Kidney tubule cell (primary cell): Measurements from ENCODE around the gene PARP16.

Source experiments
- DNase-seq: peaks from one replicate; pipeline ENCODE4 v3.0.0-alpha.2; 2018; ENCODE audit warnings: low spot score

The PARP16 gene

GRCh38 chr15:65286704-65287519 lies at the start of gene PARP16:
PARP16 (minus strand) TSS chr15:65286883; CDS start chr15:65286426, 457 bp downstream.
- DNase-seq, result peak; percentile 93

- no peak for DNase-seq
Measured at GRCh38 chr15:65335278-65336055, 48.8 kb upstream of the PARP16 start.

- DNase-seq, result no peak
Measured at GRCh38 chr15:65334586-65335231, 48.0 kb upstream of the PARP16 start.

GRCh38 chr15:65333856-65334255 lies 47.2 kb upstream of the PARP16 start:
- DNase-seq, result no peak

GRCh38 chr15:65333148-65333820 lies 46.6 kb upstream of the PARP16 start:
- DNase-seq, result no peak

- DNase-seq, result no peak
Measured at GRCh38 chr15:65332391-65333147, 45.9 kb upstream of the PARP16 start.

- no peak for DNase-seq
Measured at GRCh38 chr15:65331811-65332210, 45.1 kb upstream of the PARP16 start.

- DNase-seq, result no peak
Measured at GRCh38 chr15:65330934-65331645, 44.4 kb upstream of the PARP16 start.

GRCh38 chr15:65329984-65330735 lies 43.5 kb upstream of the PARP16 start:
- DNase-seq, result no peak

GRCh38 chr15:65329288-65329983 lies 42.8 kb upstream of the PARP16 start:
- no peak for DNase-seq

- no peak for DNase-seq
Measured at GRCh38 chr15:65328506-65329287, 42.0 kb upstream of the PARP16 start.

- DNase-seq, result no peak
Measured at GRCh38 chr15:65327651-65328393, 41.1 kb upstream of the PARP16 start.

GRCh38 chr15:65326818-65327217 lies 40.1 kb upstream of the PARP16 start:
- DNase-seq, result no peak

GRCh38 chr15:65326117-65326526 lies 39.4 kb upstream of the PARP16 start:
- DNase-seq, result peak; percentile 44

GRCh38 chr15:65323071-65323511 lies 36.4 kb upstream of the PARP16 start:
- peak; percentile 11 for DNase-seq

- peak; percentile 78 for DNase-seq
Measured at GRCh38 chr15:65318870-65319356, 32.2 kb upstream of the PARP16 start.

GRCh38 chr15:65312400-65312916 lies 25.8 kb upstream of the PARP16 start:
- peak; percentile 24 for DNase-seq
